Endometrium (tissue), 2 donors: ENCODE results near the gene P3H4.
"Not testable (repeated sequence)": the region's sequence is repeated elsewhere in the genome, so short reads cannot be mapped to it uniquely, and the experiment has no call there.

Experiments used
- FAIRE-seq: peaks from 2 replicates; lab custom pipeline; 2012; peaks lifted over from hg19 to GRCh38; lab: Jason Lieb, UNC
- donor health status: control.
- donor health status: control.

Gene P3H4

GRCh38 chr17:41811549-41812380 lies at the start of gene P3H4:
Gene P3H4, minus strand, starts transcription at chr17:41811949. Its CDS starts 34 bp downstream, at chr17:41811915.
- no peak for FAIRE-seq

GRCh38 chr17:41860254-41860931 lies 48.6 kb upstream of the P3H4 start:
- FAIRE-seq: no peak

GRCh38 chr17:41851382-41851781 lies 39.6 kb upstream of the P3H4 start:
- FAIRE-seq: not testable (repeated sequence)

- no peak for FAIRE-seq
Observed at GRCh38 chr17:41849251-41849990, 37.7 kb upstream of the P3H4 start.

- FAIRE-seq: no peak
Observed at GRCh38 chr17:41848788-41849187, 37.0 kb upstream of the P3H4 start.

- FAIRE-seq: no peak
Observed at GRCh38 chr17:41844971-41845370, 33.2 kb upstream of the P3H4 start.

- FAIRE-seq: not testable (repeated sequence)
Observed at GRCh38 chr17:41840781-41841180, 29.0 kb upstream of the P3H4 start.

GRCh38 chr17:41839448-41839847 lies 27.7 kb upstream of the P3H4 start:
- FAIRE-seq: not testable (repeated sequence)

GRCh38 chr17:41837761-41838538 lies 26.2 kb upstream of the P3H4 start, which contains the start of gene KLHL10:
Gene KLHL10, plus strand, starts transcription at chr17:41837825. Its CDS starts 108 bp downstream, at chr17:41837933.
- FAIRE-seq: no peak

GRCh38 chr17:41836550-41837196 lies 24.9 kb upstream of the P3H4 start:
- FAIRE-seq: no peak

GRCh38 chr17:41835800-41836549 lies 24.2 kb upstream of the P3H4 start, which contains the start of gene NT5C3B:
Gene NT5C3B, minus strand, starts transcription at chr17:41836232. Its CDS starts 39 bp downstream, at chr17:41836193.
- no peak for FAIRE-seq

- no peak for FAIRE-seq
Observed at GRCh38 chr17:41835214-41835799, 23.6 kb upstream of the P3H4 start.

- FAIRE-seq: not testable (repeated sequence)
Observed at GRCh38 chr17:41829961-41830360, 18.2 kb upstream of the P3H4 start.

- no peak for FAIRE-seq
Observed at GRCh38 chr17:41825175-41825845, 13.6 kb upstream of the P3H4 start.

- FAIRE-seq: no peak
Observed at GRCh38 chr17:41824086-41824485, 12.3 kb upstream of the P3H4 start.

GRCh38 chr17:41823580-41823979 lies 11.8 kb upstream of the P3H4 start:
- no peak for FAIRE-seq

- no peak for FAIRE-seq
Observed at GRCh38 chr17:41823141-41823524, 11.4 kb upstream of the P3H4 start.

GRCh38 chr17:41822216-41823140 lies 10.7 kb upstream of the P3H4 start:
- FAIRE-seq: no peak
